Measurements from ENCODE around the gene RNF41.
A peak's percentile ranks its signal among the peaks of the same experiment; 100 is the strongest.

Gene RNF41

GRCh38 chr12:56230432-56231183 is 8.9 kb upstream of the RNF41 start:
- Histone ChIP-seq H3K9me3 (ENCODE audit: control insufficient read depth in 1 of 2, low read length in 2 of 2) (no peaks in the 10 kb centered on the region), H3K27ac (ENCODE audit: low read depth, low read length) (peak overlapping the region; percentile 76), H3K4me1 (ENCODE audit: control insufficient read depth in 1 of 2, insufficient read depth in 2 of 2, low read length in 2 of 2) (peaks cover 12 to 17% of the 10 kb centered on the region in 2 donors), H3K36me3 (ENCODE audit: control insufficient read depth in 1 of 2, insufficient read depth in 2 of 2, low read length in 2 of 2) (peaks cover 0 to 15% of the 10 kb centered on the region in 2 donors), H3K27me3 (ENCODE audit: control insufficient read depth in 1 of 2, insufficient read depth in 2 of 2, low read length in 2 of 2) (no peaks in the 10 kb centered on the region), H3K4me3 (ENCODE audit: low read depth in 1 of 2, low read length in 2 of 2) (peak overlapping the region; percentile 72 to 82), H3K9ac (ENCODE audit: low read depth in 1 of 2, low read length in 2 of 2) (peak overlapping the region; percentile 80 to 95)

DNA sequence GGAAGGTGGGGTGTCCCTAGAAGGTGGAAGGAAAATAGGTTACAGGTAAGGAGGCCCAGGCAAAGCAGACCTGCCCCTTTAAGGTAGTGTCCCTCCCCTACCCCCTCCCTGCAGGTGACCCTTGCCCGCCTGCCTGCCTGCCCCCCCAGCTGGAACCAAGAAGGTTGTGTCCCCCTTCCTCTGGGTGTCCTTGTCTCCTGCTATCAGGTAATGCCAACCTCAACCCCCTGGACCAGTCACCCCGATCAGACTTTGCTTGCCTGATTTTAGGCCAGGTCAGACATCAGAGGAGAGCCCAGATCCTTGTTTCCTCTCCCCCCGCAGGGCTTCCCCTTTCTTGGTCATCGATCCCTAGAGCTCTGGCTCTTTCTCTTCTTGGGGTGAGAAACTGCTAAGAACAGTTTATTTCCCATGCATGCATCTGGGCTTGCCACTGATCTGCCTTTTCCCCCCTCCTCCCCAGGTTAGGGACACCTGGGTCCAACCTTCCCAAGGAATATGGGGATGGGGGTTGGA is 8.3 kb upstream of the RNF41 start, which contains the start of gene SLC39A5:
Gene SLC39A5 (plus strand): TSS at position 136 of the 516 bp plus-strand sequence. CDS start 1,224 bp downstream, outside the sequence.
- H3K36me3 ChIP-seq (ENCODE audit: control insufficient read depth in 1 of 2, insufficient read depth in 2 of 2, low read length in 2 of 2): peaks cover 0 to 9% of the 10 kb centered on the region in 2 donors
- no peaks in the 10 kb centered on the region for H3K27me3 ChIP-seq (ENCODE audit: control insufficient read depth in 1 of 2, insufficient read depth in 2 of 2, low read length in 2 of 2)
- H3K4me3 ChIP-seq (ENCODE audit: low read depth in 1 of 2, low read length in 2 of 2): peak within 1 kb of the TSS; percentile 72 to 82
- no peaks in the 10 kb centered on the region for H3K9me3 ChIP-seq (ENCODE audit: control insufficient read depth in 1 of 2, low read length in 2 of 2)
- peak within 1 kb of the TSS; percentile 76 for H3K27ac ChIP-seq (ENCODE audit: low read depth, low read length)
- H3K9ac ChIP-seq (ENCODE audit: low read depth in 1 of 2, low read length in 2 of 2): peak within 1 kb of the TSS; percentile 80 to 95
- peaks cover 12 to 23% of the 10 kb centered on the region in 2 donors for H3K4me1 ChIP-seq (ENCODE audit: control insufficient read depth in 1 of 2, insufficient read depth in 2 of 2, low read length in 2 of 2)

DNA sequence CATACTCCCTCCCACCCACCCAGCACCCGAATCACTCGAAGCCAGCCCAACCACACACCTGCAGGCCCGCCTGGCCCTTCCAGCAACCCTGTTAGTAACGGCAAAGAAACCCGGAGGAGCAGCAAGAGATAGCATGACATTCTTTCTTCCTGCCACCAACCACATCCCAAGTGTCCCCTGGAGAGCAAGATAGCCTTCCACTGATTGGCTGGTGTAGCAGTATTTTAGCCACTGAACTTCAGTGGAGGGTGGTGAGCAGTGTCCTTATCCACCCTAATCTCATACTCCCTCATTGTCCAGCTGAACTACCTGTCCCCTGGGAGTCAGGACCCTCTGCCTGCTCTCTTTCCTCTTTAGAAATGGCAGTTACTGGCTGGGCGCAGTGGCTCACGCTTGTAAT is 7.4 kb upstream of the RNF41 start:
- Histone ChIP-seq H3K9ac (ENCODE audit: low read depth in 1 of 2, low read length in 2 of 2) (no peak overlapping the region), H3K27me3 (ENCODE audit: control insufficient read depth in 1 of 2, insufficient read depth in 2 of 2, low read length in 2 of 2) (no peaks in the 10 kb centered on the region), H3K27ac (ENCODE audit: low read depth, low read length) (no peak overlapping the region), H3K9me3 (ENCODE audit: control insufficient read depth in 1 of 2, low read length in 2 of 2) (no peaks in the 10 kb centered on the region), H3K4me1 (ENCODE audit: control insufficient read depth in 1 of 2, insufficient read depth in 2 of 2, low read length in 2 of 2) (peaks cover 12 to 29% of the 10 kb centered on the region in 2 donors), H3K36me3 (ENCODE audit: control insufficient read depth in 1 of 2, insufficient read depth in 2 of 2, low read length in 2 of 2) (peaks cover 0 to 8% of the 10 kb centered on the region in 2 donors), H3K4me3 (ENCODE audit: low read depth in 1 of 2, low read length in 2 of 2) (no peak overlapping the region)

GRCh38 chr12:56224954-56225353 is 3.2 kb upstream of the RNF41 start:
- peak overlapping the region; percentile 60 to 85 for H3K9ac ChIP-seq (ENCODE audit: low read depth in 1 of 2, low read length in 2 of 2)
- H3K27me3 ChIP-seq (ENCODE audit: control insufficient read depth in 1 of 2, insufficient read depth in 2 of 2, low read length in 2 of 2): no peaks in the 10 kb centered on the region
- H3K36me3 ChIP-seq (ENCODE audit: control insufficient read depth in 1 of 2, insufficient read depth in 2 of 2, low read length in 2 of 2): peaks cover 0 to 8% of the 10 kb centered on the region in 2 donors
- no peaks in the 10 kb centered on the region for H3K9me3 ChIP-seq (ENCODE audit: control insufficient read depth in 1 of 2, low read length in 2 of 2)
- H3K4me3 ChIP-seq (ENCODE audit: low read depth in 1 of 2, low read length in 2 of 2): peak overlapping the region; percentile 69 to 86
- peaks cover 24 to 48% of the 10 kb centered on the region in 2 donors for H3K4me1 ChIP-seq (ENCODE audit: control insufficient read depth in 1 of 2, insufficient read depth in 2 of 2, low read length in 2 of 2)
- H3K27ac ChIP-seq (ENCODE audit: low read depth, low read length): no peak overlapping the region

- Histone ChIP-seq H3K27ac (ENCODE audit: low read depth, low read length) (peak within 1 kb of the TSS; percentile 22), H3K9me3 (ENCODE audit: control insufficient read depth in 1 of 2, low read length in 2 of 2) (no peaks in the 10 kb centered on the region), H3K9ac (ENCODE audit: low read depth in 1 of 2, low read length in 2 of 2) (peak within 1 kb of the TSS; percentile 60 to 85), H3K36me3 (ENCODE audit: control insufficient read depth in 1 of 2, insufficient read depth in 2 of 2, low read length in 2 of 2) (peaks cover 0 to 8% of the 10 kb centered on the region in 2 donors), H3K4me1 (ENCODE audit: control insufficient read depth in 1 of 2, insufficient read depth in 2 of 2, low read length in 2 of 2) (peaks cover 21 to 46% of the 10 kb centered on the region in 2 donors), H3K4me3 (ENCODE audit: low read depth in 1 of 2, low read length in 2 of 2) (peak within 1 kb of the TSS; percentile 69 to 86), H3K27me3 (ENCODE audit: control insufficient read depth in 1 of 2, insufficient read depth in 2 of 2, low read length in 2 of 2) (no peaks in the 10 kb centered on the region)
Measured at GRCh38 chr12:56224102-56224701, 2.5 kb upstream of the RNF41 start, which contains the start of gene NABP2. Gene NABP2 (plus strand): TSS chr12:56224342. CDS start chr12:56224857, 515 bp downstream.

- Histone ChIP-seq H3K4me1 (ENCODE audit: control insufficient read depth in 1 of 2, insufficient read depth in 2 of 2, low read length in 2 of 2) (peaks cover 21 to 46% of the 10 kb centered on the region in 2 donors), H3K4me3 (ENCODE audit: low read depth in 1 of 2, low read length in 2 of 2) (peak overlapping the region; percentile 69 to 86), H3K27me3 (ENCODE audit: control insufficient read depth in 1 of 2, insufficient read depth in 2 of 2, low read length in 2 of 2) (no peaks in the 10 kb centered on the region), H3K9ac (ENCODE audit: low read depth in 1 of 2, low read length in 2 of 2) (peak overlapping the region; percentile 34 to 38), H3K9me3 (ENCODE audit: control insufficient read depth in 1 of 2, low read length in 2 of 2) (no peaks in the 10 kb centered on the region), H3K36me3 (ENCODE audit: control insufficient read depth in 1 of 2, insufficient read depth in 2 of 2, low read length in 2 of 2) (peaks cover 0 to 8% of the 10 kb centered on the region in 2 donors), H3K27ac (ENCODE audit: low read depth, low read length) (peak overlapping the region; percentile 22)
Measured at GRCh38 chr12:56223571-56224101, 1.9 kb upstream of the RNF41 start.

DNA sequence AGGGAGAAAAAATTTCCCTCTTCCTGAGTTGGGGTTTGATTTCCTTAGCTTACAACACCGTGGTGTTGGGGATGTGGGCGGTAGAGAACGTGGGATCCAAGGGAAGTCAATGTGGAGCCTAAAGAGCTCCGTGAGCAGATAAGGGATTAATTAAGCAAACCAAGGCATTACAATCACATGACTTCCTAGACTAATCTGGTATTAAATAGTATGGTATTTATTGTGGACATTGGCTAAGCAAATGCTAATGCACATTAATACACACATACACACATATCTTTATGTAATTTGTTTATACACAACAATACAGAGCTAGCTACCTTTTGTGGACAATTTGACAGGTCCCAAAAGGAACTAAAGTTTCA is 791 bp upstream of the RNF41 start:
- H3K4me3 ChIP-seq (ENCODE audit: low read depth in 1 of 2, low read length in 2 of 2): peak overlapping the region; percentile 85 to 92
- H3K27me3 ChIP-seq (ENCODE audit: control insufficient read depth in 1 of 2, insufficient read depth in 2 of 2, low read length in 2 of 2): no peaks in the 10 kb centered on the region
- peak overlapping the region; percentile 94 for H3K27ac ChIP-seq (ENCODE audit: low read depth, low read length)
- H3K36me3 ChIP-seq (ENCODE audit: control insufficient read depth in 1 of 2, insufficient read depth in 2 of 2, low read length in 2 of 2): peaks cover 0 to 7% of the 10 kb centered on the region in 2 donors
- H3K4me1 ChIP-seq (ENCODE audit: control insufficient read depth in 1 of 2, insufficient read depth in 2 of 2, low read length in 2 of 2): peaks cover 21 to 46% of the 10 kb centered on the region in 2 donors
- H3K9me3 ChIP-seq (ENCODE audit: control insufficient read depth in 1 of 2, low read length in 2 of 2): no peaks in the 10 kb centered on the region
- peak overlapping the region; percentile 90 to 99 for H3K9ac ChIP-seq (ENCODE audit: low read depth in 1 of 2, low read length in 2 of 2)

DNA sequence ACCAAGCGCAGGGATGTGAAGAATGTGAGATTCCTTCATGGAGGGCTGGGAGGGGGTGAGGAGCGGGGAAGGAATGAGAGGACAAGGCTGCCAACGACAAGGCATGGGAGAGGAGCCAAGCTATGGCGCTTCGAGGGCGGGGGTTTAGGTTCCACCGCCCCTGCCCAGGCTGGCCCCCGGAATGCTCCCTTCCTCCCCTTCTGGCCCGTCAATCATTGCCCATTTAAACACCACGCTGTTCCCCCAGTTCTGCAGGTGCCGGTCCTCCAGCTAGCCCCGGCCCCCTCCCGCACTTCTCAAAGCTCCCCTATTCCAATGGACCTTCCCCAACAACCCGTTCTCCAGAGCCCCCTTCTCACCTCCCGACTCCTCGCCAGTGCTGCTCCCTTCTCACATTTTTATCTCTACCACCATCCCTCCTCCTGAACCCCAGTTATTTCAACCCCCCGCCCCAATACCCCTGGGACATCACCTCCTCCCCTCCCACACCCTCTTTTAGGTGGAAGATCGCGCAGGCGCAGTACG is 428 bp downstream of the RNF41 start:
- H3K36me3 ChIP-seq (ENCODE audit: control insufficient read depth in 1 of 2, insufficient read depth in 2 of 2, low read length in 2 of 2): peaks cover 1 to 8% of the 10 kb centered on the region in 2 donors
- H3K9ac ChIP-seq (ENCODE audit: low read depth in 1 of 2, low read length in 2 of 2): peak overlapping the region; percentile 90 to 99
- no peaks in the 10 kb centered on the region for H3K9me3 ChIP-seq (ENCODE audit: control insufficient read depth in 1 of 2, low read length in 2 of 2)
- peak overlapping the region; percentile 85 to 92 for H3K4me3 ChIP-seq (ENCODE audit: low read depth in 1 of 2, low read length in 2 of 2)
- no peaks in the 10 kb centered on the region for H3K27me3 ChIP-seq (ENCODE audit: control insufficient read depth in 1 of 2, insufficient read depth in 2 of 2, low read length in 2 of 2)
- peak overlapping the region; percentile 94 for H3K27ac ChIP-seq (ENCODE audit: low read depth, low read length)
- H3K4me1 ChIP-seq (ENCODE audit: control insufficient read depth in 1 of 2, insufficient read depth in 2 of 2, low read length in 2 of 2): peaks cover 21 to 46% of the 10 kb centered on the region in 2 donors

GRCh38 chr12:56220611-56221231 is 1.0 kb downstream of the RNF41 start:
- Histone ChIP-seq H3K27me3 (ENCODE audit: control insufficient read depth in 1 of 2, insufficient read depth in 2 of 2, low read length in 2 of 2) (no peaks in the 10 kb centered on the region), H3K9me3 (ENCODE audit: control insufficient read depth in 1 of 2, low read length in 2 of 2) (no peaks in the 10 kb centered on the region), H3K27ac (ENCODE audit: low read depth, low read length) (peak overlapping the region; percentile 94), H3K4me3 (ENCODE audit: low read depth in 1 of 2, low read length in 2 of 2) (peak overlapping the region; percentile 85 to 92), H3K36me3 (ENCODE audit: control insufficient read depth in 1 of 2, insufficient read depth in 2 of 2, low read length in 2 of 2) (peaks cover 4 to 7% of the 10 kb centered on the region in 2 donors), H3K9ac (ENCODE audit: low read depth in 1 of 2, low read length in 2 of 2) (peak overlapping the region; percentile 90 to 99), H3K4me1 (ENCODE audit: control insufficient read depth in 1 of 2, insufficient read depth in 2 of 2, low read length in 2 of 2) (peaks cover 21 to 46% of the 10 kb centered on the region in 2 donors)

Data from duodenal mucosa (tissue), 2 donors.